Measurements from ENCODE around the gene DUT. TPM values are rescaled to one million over a fixed set of nuclear protein-coding genes. Genes with fewer than 3 reads are reported as not detected.

Gene DUT
- total RNA-seq (2021) (222 and 224 TPM in 2 replicates), Bru-seq, nascent RNA (percentile 97 among the genes with signal in this experiment), BruChase-seq, experiment 1, labeled RNA remaining after a 2-hour chase (percentile 82 among the genes with signal in this experiment), BruChase-seq, experiment 2, labeled RNA remaining after a 6-hour chase (percentile 89 among the genes with signal in this experiment)
- long read RNA-seq, transcript DUT-202 (6 exons, 1,935 nt): major isoform, 199 of 286 reads
- long read RNA-seq, transcript DUT-205 (7 exons, 769 nt): minor isoform, 16 of 286 reads
- long read RNA-seq, transcript DUT-207 (7 exons, 635 nt): minor isoform, 9 of 286 reads
- long read RNA-seq, transcript DUT-201 (7 exons, 2,147 nt): minor isoform, 51 of 286 reads
- long read RNA-seq, partial matches to known transcripts: 2 of 286 reads
- long read RNA-seq, other reads (novel, unspliced or antisense): 2 of 286 reads

DNA sequence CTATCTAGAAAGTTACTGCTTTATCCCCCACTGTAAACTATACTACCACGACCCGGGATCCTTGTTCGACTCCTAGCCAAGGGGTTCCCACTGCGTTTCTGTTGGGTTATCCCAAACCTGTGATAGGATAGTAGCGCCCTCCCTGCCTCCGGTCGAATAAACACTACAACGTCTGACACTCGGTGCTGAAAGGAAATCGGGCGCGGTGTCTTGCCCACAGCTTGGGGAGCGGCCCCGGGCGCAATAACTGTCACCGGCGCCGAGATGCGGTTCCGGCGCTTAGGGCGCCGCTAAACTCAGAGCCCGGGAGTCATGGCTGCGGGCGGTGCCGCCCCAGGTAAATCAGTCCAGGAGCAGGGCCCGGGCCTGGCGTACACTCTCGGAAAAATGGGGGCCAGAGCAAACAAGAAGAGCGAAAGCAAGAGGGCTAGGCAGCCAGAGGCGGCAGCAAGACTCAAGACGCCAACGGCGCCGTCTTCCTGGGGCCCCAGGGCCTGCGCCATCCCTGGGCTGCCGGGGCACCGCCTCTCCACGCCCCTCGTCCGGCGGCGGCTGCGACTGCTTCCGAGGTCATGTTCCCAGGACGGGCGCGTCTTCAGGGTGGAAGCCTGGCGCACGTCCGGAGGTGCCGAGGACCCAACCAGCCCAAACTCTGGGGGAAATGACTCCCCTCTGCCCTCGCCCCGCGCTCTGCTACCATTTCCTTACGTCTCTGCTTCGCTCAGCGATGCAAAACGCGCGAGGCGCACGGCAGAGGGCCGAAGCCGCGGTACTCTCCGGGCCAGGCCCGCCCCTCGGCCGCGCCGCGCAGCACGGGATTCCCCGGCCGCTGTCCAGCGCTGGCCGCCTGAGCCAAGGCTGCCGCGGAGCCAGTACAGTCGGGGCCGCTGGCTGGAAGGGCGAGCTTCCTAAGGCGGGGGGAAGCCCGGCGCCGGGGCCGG, at the start of gene DUT:
DUT (plus strand) TSS at position 575 of the 941 bp plus-strand sequence; CDS start at position 662, 87 bp downstream.
- H3K27me3 ChIP-seq (replicated peaks; ENCODE audit: insufficient read depth, low read depth, low read length, poor library complexity): no peaks in the 10 kb centered on the region
- no TSS peak for BruUV-seq (replicated peaks)
- peaks cover 23% of the 10 kb centered on the region for H3K36me3 ChIP-seq (ENCODE audit: insufficient read depth, low read length, poor library complexity, severe bottlenecking)
- H3K27ac ChIP-seq (ENCODE audit: low read depth, low read length, poor library complexity, severe bottlenecking): peak within 1 kb of the TSS; percentile 98
- TF ChIP-seq EZH2 (IDR thresholded peaks at IDR 0.05; ENCODE audit: borderline replicate concordance, low read depth, low read length, poor library complexity, severe bottlenecking): no peak
- TF ChIP-seq CTCF (conservative IDR thresholded peaks at IDR 0.05; ENCODE audit: low read depth, low read length): peak; percentile 40
- peak; percentile 83 for DNase-seq (ENCODE audit: low spot score)
- intact Hi-C loops (cut with micrococcal nuclease; ENCODE audit: unreplicated experiment): no loop called here
- CTCF ChIA-PET: interaction anchor here (0.6 to 0.7 kb wide), 2 partner anchors 219 to 1148 kb away, joined by 5 to 6 read pairs; no protein-coding TSS in a partner anchor
- POLR2A ChIA-PET (ENCODE audit: low non-redundant PET): no interaction called here
- H3K9me3 ChIP-seq (ENCODE audit: low read depth, low read length, poor library complexity, severe bottlenecking): no peaks in the 10 kb centered on the region
- H3K4me3 ChIP-seq (ENCODE audit: low read depth, low read length, poor library complexity, severe bottlenecking): peak within 1 kb of the TSS; percentile 84
- peaks cover 17% of the 10 kb centered on the region for H3K4me1 ChIP-seq (ENCODE audit: insufficient read depth, low read length, poor library complexity, severe bottlenecking)

GRCh38 chr15:48281674-48282073, 49.6 kb upstream of the DUT start:
- Histone ChIP-seq H3K27ac (ENCODE audit: low read depth, low read length, poor library complexity, severe bottlenecking) (no peak overlapping the region), H3K9me3 (ENCODE audit: low read depth, low read length, poor library complexity, severe bottlenecking) (no peaks in the 10 kb centered on the region), H3K4me1 (ENCODE audit: insufficient read depth, low read length, poor library complexity, severe bottlenecking) (peaks cover 20% of the 10 kb centered on the region), H3K36me3 (ENCODE audit: insufficient read depth, low read length, poor library complexity, severe bottlenecking) (no peaks in the 10 kb centered on the region), H3K27me3 (replicated peaks; ENCODE audit: insufficient read depth, low read depth, low read length, poor library complexity) (no peaks in the 10 kb centered on the region), H3K4me3 (ENCODE audit: low read depth, low read length, poor library complexity, severe bottlenecking) (no peak overlapping the region)
- ChIA-PET CTCF (no interaction called here), POLR2A (ENCODE audit: low non-redundant PET) (no interaction called here)
- no peak for DNase-seq (ENCODE audit: low spot score)
- no TSS peak for BruUV-seq (replicated peaks)
- intact Hi-C loops (cut with micrococcal nuclease; ENCODE audit: unreplicated experiment): loop anchor here (10.0 kb wide), 3 partner anchors 257 to 567 kb away; partner anchors contain the start of gene SEMA6D
- TF ChIP-seq CTCF (conservative IDR thresholded peaks at IDR 0.05; ENCODE audit: low read depth, low read length): peak; percentile 29; the same call in 1 of the 2 replicates
- TF ChIP-seq EZH2 (IDR thresholded peaks at IDR 0.05; ENCODE audit: borderline replicate concordance, low read depth, low read length, poor library complexity, severe bottlenecking): no peak

DNA sequence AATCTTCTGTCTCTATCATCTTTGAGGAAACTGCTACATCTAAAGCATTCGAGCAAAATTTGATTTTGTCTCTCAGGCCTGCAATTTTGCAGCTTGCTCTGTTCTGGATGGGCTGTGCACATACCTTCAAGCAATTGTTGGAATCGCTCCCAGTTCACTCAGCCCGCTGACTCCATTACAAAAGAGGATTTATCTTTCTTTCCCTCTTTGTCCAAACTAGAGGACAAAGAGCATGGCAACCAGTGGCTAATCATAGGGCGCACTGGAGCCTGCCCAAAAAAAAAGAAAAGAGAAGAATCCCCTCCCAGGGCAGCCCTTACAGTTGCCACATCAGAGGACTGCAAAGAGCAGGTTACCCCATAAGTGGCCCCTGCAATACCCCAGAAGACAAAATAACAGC, 49.0 kb upstream of the DUT start:
- no peak overlapping the region for H3K4me3 ChIP-seq (ENCODE audit: low read depth, low read length, poor library complexity, severe bottlenecking)
- H3K27me3 ChIP-seq (replicated peaks; ENCODE audit: insufficient read depth, low read depth, low read length, poor library complexity): no peaks in the 10 kb centered on the region
- DNase-seq (ENCODE audit: low spot score): no peak
- H3K9me3 ChIP-seq (ENCODE audit: low read depth, low read length, poor library complexity, severe bottlenecking): no peaks in the 10 kb centered on the region
- TF ChIP-seq CTCF (conservative IDR thresholded peaks at IDR 0.05; ENCODE audit: low read depth, low read length): no peak
- TF ChIP-seq EZH2 (IDR thresholded peaks at IDR 0.05; ENCODE audit: borderline replicate concordance, low read depth, low read length, poor library complexity, severe bottlenecking): no peak
- POLR2A ChIA-PET (ENCODE audit: low non-redundant PET): no interaction called here
- H3K4me1 ChIP-seq (ENCODE audit: insufficient read depth, low read length, poor library complexity, severe bottlenecking): peaks cover 20% of the 10 kb centered on the region
- CTCF ChIA-PET: no interaction called here
- intact Hi-C loops (cut with micrococcal nuclease; ENCODE audit: unreplicated experiment): loop anchor here (10.0 kb wide), 3 partner anchors 257 to 567 kb away; partner anchors contain the start of gene SEMA6D
- no peak overlapping the region for H3K27ac ChIP-seq (ENCODE audit: low read depth, low read length, poor library complexity, severe bottlenecking)
- H3K36me3 ChIP-seq (ENCODE audit: insufficient read depth, low read length, poor library complexity, severe bottlenecking): no peaks in the 10 kb centered on the region
- no TSS peak for BruUV-seq (replicated peaks)

Measured in A673 (cell line).